C4-2B (cell line): Measurements from ENCODE around the gene SLC46A2.

ENCODE experiments used
- CTCF ChIP-seq: fragments of 450-650 bp; conservative IDR thresholded peaks from 2 replicates; pipeline ENCODE4 v1.5.1; 2017; ENCODE audit warnings: mild to moderate bottlenecking
- ZFX ChIP-seq: fragments of 450-650 bp; IDR thresholded peaks from 2 replicates; pipeline ENCODE4 v1.6.1; 2017

- TF ChIP-seq CTCF (no peak), ZFX (no peak)
Observed at GRCh38 chr9:112880650-112881049, 10.0 kb downstream of the SLC46A2 start.
